NT2/D1 (cell line): ENCODE data around the gene LSM2.

Experiments used
- SUZ12 ChIP-seq: IDR thresholded peaks from 2 replicates; pipeline ENCODE4 v1.6.1; 2011; ENCODE audit not compliant: insufficient read length, insufficient read depth; ENCODE audit errors: extremely low read depth
- ZNF274 ChIP-seq: IDR thresholded peaks from 2 replicates; pipeline ENCODE4 v1.6.1; 2011; ENCODE audit warnings: mild to moderate bottlenecking, low read depth, low read length

DNA sequence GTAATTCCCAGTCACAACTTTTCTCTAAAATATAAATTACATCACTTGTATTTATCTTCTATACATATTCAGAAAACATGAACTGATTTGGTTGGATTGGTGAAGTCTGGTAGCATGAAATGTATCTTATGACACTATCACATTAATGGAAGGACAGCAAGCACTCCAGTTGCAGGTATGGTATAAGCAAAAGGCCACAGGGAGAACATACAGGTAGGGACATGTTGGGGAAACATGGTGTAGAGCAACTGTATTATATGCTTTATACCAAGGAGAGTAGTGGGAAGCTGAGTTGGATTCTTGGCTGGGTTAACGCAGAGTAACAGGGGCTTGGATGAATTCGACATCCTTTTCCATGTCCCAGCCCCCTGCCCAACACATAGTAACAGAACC lies 9.8 kb downstream of the LSM2 start:
- TF ChIP-seq ZNF274 (no peak), SUZ12 (no peak)
